Thyroid gland (tissue), 4 donors: Measurements from ENCODE around the gene POU2F2. TPM values are rescaled to one million over a fixed set of nuclear protein-coding genes. Genes with fewer than 3 reads are reported as not detected.

ENCODE experiments used
- DNase-seq, 2 donors: peaks; one replicate each; pipeline ENCODE4 v3.0.0-alpha.2; 2019
- H3K27ac ChIP-seq, 3 donors: fragments of 200-600 bp; sonication (generic); 1 replicate in 2 of 3; 2 replicates in 1 of 3; pipeline ENCODE4 v1.5.1; 2016 to 2019; ENCODE audit warnings: mild to moderate bottlenecking in 1 of 3, moderate library complexity in 1 of 3
- H3K27me3 ChIP-seq: fragments of 200-600 bp; sonication (generic); one replicate; pipeline ENCODE4 v1.5.1; 2019
- H3K36me3 ChIP-seq, 2 donors: fragments of 200-600 bp; sonication (generic); one replicate each; pipeline ENCODE4 v1.5.1; 2016 to 2019
- H3K4me1 ChIP-seq, 2 donors: fragments of 200-600 bp; sonication (generic); one replicate each; pipeline ENCODE4 v1.5.1; 2017 to 2019
- H3K4me3 ChIP-seq, 3 donors: fragments of 200-600 bp; sonication (generic); replicated peaks in 1 of 3; 1 replicate in 2 of 3; 2 replicates in 1 of 3; pipeline ENCODE4 v1.5.1; 2016; ENCODE audit warnings: mild to moderate bottlenecking in 1 of 3
- H3K9me3 ChIP-seq: fragments of 200-600 bp; sonication (generic); one replicate; pipeline ENCODE4 v1.5.1; 2017
- CTCF ChIP-seq, 6 experiments: fragments of 200-600 bp in 3 of 6; fragments of 450-650 bp in 3 of 6; sonication (generic) in 3 of 6; IDR thresholded peaks; one replicate each; pipeline ENCODE4 v1.5.1; 2016 to 2019; ENCODE audit warnings: antibody characterized with exemption in 6 of 6, mild to moderate bottlenecking in 2 of 6, inconsistent platforms in 1 of 6, moderate library complexity in 1 of 6
- POLR2A ChIP-seq, 2 donors: fragments of 450-650 bp; IDR thresholded peaks; one replicate each; pipeline ENCODE4 v1.6.1; 2017; ENCODE audit warnings: antibody characterized with exemption in 2 of 2, mild to moderate bottlenecking in 2 of 2, moderate library complexity in 1 of 2
- WGBS, 2 donors: methylation state at CpG; one replicate each; pipeline ENCODE4 v1.1.5; 2017; 5-methylcytosine and 5-hydroxymethylcytosine counted together
- intact Hi-C: fragments of 100-400 bp; cut with DNase I; formaldehyde crosslinking; loops from one replicate; pipeline ENCODE4 v1.15.1; 2023
- total RNA-seq, 4 donors: library from RNA; depleted of rRNA; stranded (reverse); fragments of >200 nt; gene quantifications; one replicate each; pipeline ENCODE4 v1.2.3, GENCODE V29; 2016

The POU2F2 gene
- total RNA-seq, 4 donors from 2014 or later = 0.11 to 0.49 (median 0.15) TPM

- TF ChIP-seq CTCF (IDR thresholded peaks at IDR 0.05) (no peak), POLR2A (IDR thresholded peaks at IDR 0.05) (peak in 1 of 2 donors; percentile 61)
- Histone ChIP-seq H3K27ac (peak within 1 kb of the TSS; percentile 35 to 51 (median 46)), H3K36me3 (no peaks in the 10 kb centered on the region), H3K4me1 (peaks cover 12 to 15% of the 10 kb centered on the region in 2 donors), H3K9me3 (no peaks in the 10 kb centered on the region), H3K4me3 (peak within 1 kb of the TSS; percentile 19 to 41 (median 32)), H3K27me3 (no peaks in the 10 kb centered on the region)
- intact Hi-C loops = no loop called here
- 4 to 5% methylated on average over 21 to 28 of the region's 29 CpGs for WGBS, 2 donors
- peak; percentile 68 to 69 for DNase-seq
Observed at GRCh38 chr19:42069619-42070351, 62.5 kb downstream of the POU2F2 start, which contains the start of gene GRIK5. TSS of gene GRIK5 (minus strand) at chr19:42070206. CDS start at chr19:42065770, 4,436 bp downstream.

GRCh38 chr19:42068756-42069571, 63.3 kb downstream of the POU2F2 start:
- H3K9me3 ChIP-seq = no peaks in the 10 kb centered on the region
- H3K27me3 ChIP-seq = no peaks in the 10 kb centered on the region
- H3K4me1 ChIP-seq = peaks cover 10 to 13% of the 10 kb centered on the region in 2 donors
- intact Hi-C loops = no loop called here
- H3K36me3 ChIP-seq = no peaks in the 10 kb centered on the region
- peak overlapping the region; percentile 35 to 51 (median 46) for H3K27ac ChIP-seq
- WGBS, 2 donors = 13 to 17% methylated on average over 23 to 26 of the region's 29 CpGs
- no peak for TF ChIP-seq POLR2A (IDR thresholded peaks at IDR 0.05)
- TF ChIP-seq CTCF (IDR thresholded peaks at IDR 0.05) = no peak
- peak overlapping the region in 2 of 3 donors; percentile 32 to 41 for H3K4me3 ChIP-seq
- DNase-seq = peak; percentile 17 to 36

- TF ChIP-seq CTCF (IDR thresholded peaks at IDR 0.05) = no peak
- no peak for TF ChIP-seq POLR2A (IDR thresholded peaks at IDR 0.05)
- H3K9me3 ChIP-seq = no peaks in the 10 kb centered on the region
- H3K4me3 ChIP-seq = no peak overlapping the region
- peak; percentile 21 to 26 for DNase-seq
- intact Hi-C loops = no loop called here
- peak overlapping the region in 2 of 3 donors; percentile 35 to 46 for H3K27ac ChIP-seq
- WGBS, 2 donors = 39 to 41% methylated on average over 8 of the region's 8 CpGs
- peaks cover 10 to 13% of the 10 kb centered on the region in 2 donors for H3K4me1 ChIP-seq
- H3K27me3 ChIP-seq = no peaks in the 10 kb centered on the region
- no peaks in the 10 kb centered on the region for H3K36me3 ChIP-seq
Observed at GRCh38 chr19:42068361-42068755, 63.9 kb downstream of the POU2F2 start.

GRCh38 chr19:42067315-42067888, 64.8 kb downstream of the POU2F2 start:
- H3K9me3 ChIP-seq = no peaks in the 10 kb centered on the region
- no peak for DNase-seq
- intact Hi-C loops = no loop called here
- no peak overlapping the region for H3K27ac ChIP-seq
- H3K36me3 ChIP-seq = no peaks in the 10 kb centered on the region
- no peak overlapping the region for H3K4me3 ChIP-seq
- 71 to 82% methylated on average over 6 of the region's 6 CpGs for WGBS, 2 donors
- peaks cover 10 to 13% of the 10 kb centered on the region in 2 donors for H3K4me1 ChIP-seq
- TF ChIP-seq POLR2A (IDR thresholded peaks at IDR 0.05) (no peak), CTCF (IDR thresholded peaks at IDR 0.05) (no peak)
- no peaks in the 10 kb centered on the region for H3K27me3 ChIP-seq
